H9 (cell line): ENCODE results near the gene TSPAN8. TPM values are rescaled to one million over a fixed set of nuclear protein-coding genes. Genes with fewer than 3 reads are reported as not detected.

ENCODE experiments used
- DNase-seq: peaks from one replicate; pipeline ENCODE4 v3.0.0-alpha.2; 2017
- H2AFZ ChIP-seq: one replicate; pipeline ENCODE4 v1.6.1; 2013; ENCODE audit warnings: mild to moderate bottlenecking, low read length, control low read depth, moderate library complexity
- H2AK5ac ChIP-seq: 2 replicates; pipeline ENCODE4 v1.6.1; 2013; ENCODE audit warnings: low read length, control low read depth, mixed read lengths; ENCODE audit not compliant: insufficient read length
- H2BK120ac ChIP-seq: one replicate; pipeline ENCODE4 v1.6.1; 2013; ENCODE audit warnings: low read depth, mild to moderate bottlenecking, low read length, control low read depth, inconsistent platforms; ENCODE audit not compliant: poor library complexity, severe bottlenecking
- H2BK12ac ChIP-seq: 2 replicates; pipeline ENCODE4 v1.6.1; 2013; ENCODE audit warnings: low read length, control low read depth, mixed read lengths, low read depth; ENCODE audit not compliant: insufficient read length
- H2BK15ac ChIP-seq: 2 replicates; pipeline ENCODE4 v1.6.1; 2013; ENCODE audit warnings: low read depth, low read length, control low read depth
- H2BK20ac ChIP-seq: one replicate; pipeline ENCODE4 v1.6.1; 2013; ENCODE audit warnings: low read depth, mild to moderate bottlenecking, low read length, control low read depth, inconsistent platforms; ENCODE audit not compliant: poor library complexity, severe bottlenecking
- H2BK5ac ChIP-seq: 2 replicates; pipeline ENCODE4 v1.6.1; 2013; ENCODE audit warnings: low read length, control low read depth, mixed read lengths; ENCODE audit not compliant: insufficient read length
- H3K14ac ChIP-seq: 2 replicates; pipeline ENCODE4 v1.6.1; 2013; ENCODE audit warnings: low read length, control low read depth; ENCODE audit not compliant: insufficient read depth
- H3K18ac ChIP-seq: 2 replicates; pipeline ENCODE4 v1.6.1; 2013; ENCODE audit warnings: low read depth, mild to moderate bottlenecking, mixed read lengths, low read length, control low read depth; ENCODE audit not compliant: insufficient read length
- H3K23ac ChIP-seq: 2 replicates; pipeline ENCODE4 v1.6.1; 2013; ENCODE audit warnings: low read length, control low read depth, mixed read lengths, low read depth; ENCODE audit not compliant: insufficient read length
- H3K23me2 ChIP-seq: 2 replicates; pipeline ENCODE4 v1.6.1; 2013; ENCODE audit warnings: low read depth, mild to moderate bottlenecking, mixed read lengths, low read length, control low read depth; ENCODE audit not compliant: insufficient read length, poor library complexity, severe bottlenecking
- H3K27ac ChIP-seq: 2 replicates; pipeline ENCODE4 v1.5.1; 2013; ENCODE audit warnings: low read length, control low read depth, mixed read lengths, low read depth; ENCODE audit not compliant: insufficient read length
- H3K27me3 ChIP-seq: 2 replicates; pipeline ENCODE4 v1.6.1; 2013; ENCODE audit warnings: low read length, control low read depth, inconsistent platforms; ENCODE audit not compliant: insufficient read depth
- H3K4ac ChIP-seq: 2 replicates; pipeline ENCODE4 v1.6.1; 2013; ENCODE audit warnings: low read depth, mild to moderate bottlenecking, control low read depth, inconsistent platforms, low read length, moderate library complexity
- H3K4me1 ChIP-seq: 2 replicates; pipeline ENCODE4 v1.6.1; 2013; ENCODE audit warnings: low read length, control low read depth, inconsistent platforms; ENCODE audit not compliant: insufficient read depth
- H3K4me2 ChIP-seq: 2 replicates; pipeline ENCODE4 v1.6.1; 2013; ENCODE audit warnings: low read length, control low read depth, mixed read lengths; ENCODE audit not compliant: insufficient read length, insufficient read depth
- H3K56ac ChIP-seq: 2 replicates; pipeline ENCODE4 v1.6.1; 2013; ENCODE audit warnings: low read depth, mild to moderate bottlenecking, mixed read lengths, low read length, control low read depth; ENCODE audit not compliant: insufficient read length
- H3K79me1 ChIP-seq: 2 replicates; pipeline ENCODE4 v1.6.1; 2013; ENCODE audit warnings: low read depth, mild to moderate bottlenecking, moderate library complexity, low read length, control low read depth, inconsistent platforms; ENCODE audit not compliant: insufficient read depth, poor library complexity, severe bottlenecking
- H3K79me2 ChIP-seq: 2 replicates; pipeline ENCODE4 v1.6.1; 2013; ENCODE audit warnings: low read length, control low read depth, inconsistent platforms; ENCODE audit not compliant: insufficient read depth
- H3K9ac ChIP-seq: 2 replicates; pipeline ENCODE4 v1.6.1; 2013; ENCODE audit warnings: low read length, control low read depth, mixed read lengths; ENCODE audit not compliant: insufficient read length; ENCODE audit errors: extremely low read depth
- H3K9me3 ChIP-seq: one replicate; pipeline ENCODE4 v1.6.1; 2013; ENCODE audit warnings: low read depth, low read length, inconsistent platforms; ENCODE audit not compliant: control insufficient read depth
- H3T11ph ChIP-seq: one replicate; pipeline ENCODE4 v1.6.1; 2013; ENCODE audit warnings: mild to moderate bottlenecking, low read length, control low read depth, inconsistent platforms
- H4K20me1 ChIP-seq: one replicate; pipeline ENCODE4 v1.6.1; 2013; ENCODE audit not compliant: control insufficient read depth, insufficient read length, insufficient read depth
- H4K5ac ChIP-seq: 2 replicates; pipeline ENCODE4 v1.6.1; 2013; ENCODE audit warnings: low read depth, mild to moderate bottlenecking, mixed read lengths, low read length, control low read depth; ENCODE audit not compliant: insufficient read length
- H4K8ac ChIP-seq: replicated peaks from 2 replicates; pipeline ENCODE4 v1.6.1; 2013; ENCODE audit warnings: low read length, control low read depth, mixed read lengths, low read depth; ENCODE audit not compliant: insufficient read length
- H4K91ac ChIP-seq: 2 replicates; pipeline ENCODE4 v1.6.1; 2013; ENCODE audit warnings: low read depth, mild to moderate bottlenecking, moderate library complexity, mixed read lengths, low read length, control low read depth; ENCODE audit not compliant: insufficient read length
- H3K27ac Mint-ChIP-seq, 3 experiments: 2 replicates in 2 of 3; 3 replicates in 1 of 3; pipeline ENCODE4 v1.8.0; 2020 to 2021; ENCODE audit warnings: mixed read lengths in 3 of 3, mild to moderate bottlenecking in 1 of 3, moderate library complexity in 1 of 3
- H3K27me3 Mint-ChIP-seq: 2 replicates; pipeline ENCODE4 v1.8.0; 2021; ENCODE audit warnings: low read depth, mild to moderate bottlenecking, moderate library complexity, mixed read lengths
- H3K36me3 Mint-ChIP-seq, 3 experiments: 2 replicates in 2 of 3; 3 replicates in 1 of 3; pipeline ENCODE4 v1.8.0; 2020 to 2021; ENCODE audit warnings: low read depth in 3 of 3, mixed read lengths in 3 of 3; ENCODE audit not compliant: insufficient read depth in 1 of 3
- H3K4me1 Mint-ChIP-seq, 2 experiments: 2 replicates each; pipeline ENCODE4 v1.8.0; 2020; ENCODE audit warnings: mixed read lengths in 2 of 2
- H3K4me3 Mint-ChIP-seq, 2 experiments: 2 replicates in 1 of 2; 3 replicates in 1 of 2; pipeline ENCODE4 v1.8.0; 2020 to 2021; ENCODE audit warnings: mild to moderate bottlenecking in 2 of 2, mixed read lengths in 2 of 2, moderate library complexity in 1 of 2
- H3K9me3 Mint-ChIP-seq, 2 experiments: 2 replicates in 1 of 2; 3 replicates in 1 of 2; pipeline ENCODE4 v1.8.0; 2020; ENCODE audit warnings: mild to moderate bottlenecking in 2 of 2, mixed read lengths in 2 of 2, moderate library complexity in 1 of 2
- CTCF ChIP-seq: fragments of 200-600 bp; sonication (generic); conservative IDR thresholded peaks from 3 replicates; pipeline ENCODE4 v1.8.0; 2021; ENCODE audit warnings: antibody characterized with exemption, mild to moderate bottlenecking
- WGBS: extraction: QIAGEN DNeasy Blood & Tissue Kit; methylation state at CpG from one replicate; pipeline ENCODE4 v1.1.7; 2013; ENCODE audit warnings: missing lambda C conversion rate, low lambda C conversion rate, mixed read lengths; ENCODE audit not compliant: insufficient read length; ENCODE audit errors: extremely low coverage; 5-methylcytosine and 5-hydroxymethylcytosine counted together
- total RNA-seq: library from RNA; stranded (reverse); gene quantifications from 2 replicates; pipeline ENCODE4 v1.2.1, GENCODE V29; 2021

The TSPAN8 gene
- total RNA-seq, 1 experiment from 2014 or later = not detected

DNA sequence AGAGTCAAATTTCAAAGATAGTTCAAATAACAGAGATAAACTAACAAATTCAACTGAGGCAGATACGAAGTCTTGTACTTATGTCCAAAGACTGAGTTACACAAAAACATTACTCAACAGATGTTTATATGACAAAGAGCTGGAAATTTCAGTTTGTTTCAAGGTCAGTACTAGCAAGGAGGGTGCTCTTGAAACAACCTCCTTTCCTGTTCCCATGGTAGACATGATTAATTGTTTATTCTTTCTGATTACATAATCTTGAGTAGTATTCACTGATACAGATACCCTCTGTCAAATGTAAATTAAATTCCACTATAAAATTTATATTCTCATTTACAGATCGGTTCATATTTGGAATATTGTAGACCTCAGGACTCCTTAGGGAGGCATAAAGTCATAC lies 23.4 kb downstream of the TSPAN8 start:
- Histone ChIP-seq H3K23me2 (no peaks in the 10 kb centered on the region), H2AFZ (no peak overlapping the region), H2BK5ac (no peak overlapping the region), H4K5ac (no peak overlapping the region), H4K91ac (no peak overlapping the region), H3K4ac (no peak overlapping the region), H2BK12ac (no peak overlapping the region), H4K8ac (no peak overlapping the region), H3T11ph (no peak overlapping the region), H3K79me1 (no peaks in the 10 kb centered on the region), H3K14ac (no peak overlapping the region), H3K23ac (no peak overlapping the region), H2AK5ac (no peak overlapping the region), H3K9ac (no peak overlapping the region), H2BK20ac (no peak overlapping the region), H4K20me1 (no peaks in the 10 kb centered on the region), H3K56ac (no peak overlapping the region), H2BK120ac (no peak overlapping the region), H3K4me2 (no peak overlapping the region), H3K27me3 (no peaks in the 10 kb centered on the region), H2BK15ac (no peak overlapping the region), H3K18ac (no peak overlapping the region), H3K27ac (no peak overlapping the region), H3K79me2 (no peaks in the 10 kb centered on the region), H3K4me1 (no peaks in the 10 kb centered on the region), H3K9me3 (no peaks in the 10 kb centered on the region)
- Mint-ChIP-seq H3K36me3 (no peaks in the 10 kb centered on the region; a peak in 1 of 7 replicates), H3K4me1 (peaks cover 12 to 15% of the 10 kb centered on the region in 2 experiments), H3K27me3 (no peaks in the 10 kb centered on the region), H3K9me3 (no peaks in the 10 kb centered on the region), H3K4me3 (no peak overlapping the region), H3K27ac (no peak overlapping the region)
- DNase-seq = no peak
- no peak for TF ChIP-seq CTCF
- no CpG with 5 or more reads among the region's 2 CpGs for WGBS
